Eye (tissue), 1 donor: ENCODE measurements around the gene RABL2B.

Experiments
- DNase-seq: peaks from one replicate; pipeline ENCODE4 v3.0.0-alpha.2; 2015

The RABL2B gene

GRCh38 chr22:50722048-50722701 is 61.3 kb downstream of the RABL2B start:
- no peak for DNase-seq

DNA sequence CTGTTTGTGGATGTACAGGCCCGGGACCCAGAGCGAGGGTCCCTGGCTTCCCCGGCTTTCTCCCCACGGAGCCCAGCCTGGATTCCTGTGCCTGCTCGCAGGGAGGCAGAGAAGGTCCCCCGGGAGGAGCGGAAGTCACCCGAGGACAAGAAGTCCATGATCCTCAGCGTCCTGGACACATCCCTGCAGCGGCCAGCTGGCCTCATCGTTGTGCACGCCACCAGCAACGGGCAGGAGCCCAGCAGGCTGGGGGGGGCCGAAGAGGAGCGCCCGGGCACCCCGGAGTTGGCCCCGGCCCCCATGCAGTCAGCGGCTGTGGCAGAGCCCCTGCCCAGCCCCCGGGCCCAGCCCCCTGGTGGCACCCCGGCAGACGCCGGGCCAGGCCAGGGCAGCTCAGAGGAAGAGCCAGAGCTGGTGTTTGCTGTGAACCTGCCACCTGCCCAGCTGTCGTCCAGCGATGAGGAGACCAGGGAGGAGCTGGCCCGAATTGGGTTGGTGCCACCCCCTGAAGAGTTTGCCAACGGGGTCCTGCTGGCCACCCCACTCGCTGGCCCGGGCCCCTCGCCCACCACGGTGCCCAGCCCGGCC is 62.1 kb downstream of the RABL2B start:
- DNase-seq = no peak

- DNase-seq = peak; percentile 29
These were observed 62.9 kb downstream of the RABL2B start for GRCh38 chr22:50720301-50721256.

- DNase-seq = no peak
These were observed 63.6 kb downstream of the RABL2B start for GRCh38 chr22:50719814-50720300.

DNA sequence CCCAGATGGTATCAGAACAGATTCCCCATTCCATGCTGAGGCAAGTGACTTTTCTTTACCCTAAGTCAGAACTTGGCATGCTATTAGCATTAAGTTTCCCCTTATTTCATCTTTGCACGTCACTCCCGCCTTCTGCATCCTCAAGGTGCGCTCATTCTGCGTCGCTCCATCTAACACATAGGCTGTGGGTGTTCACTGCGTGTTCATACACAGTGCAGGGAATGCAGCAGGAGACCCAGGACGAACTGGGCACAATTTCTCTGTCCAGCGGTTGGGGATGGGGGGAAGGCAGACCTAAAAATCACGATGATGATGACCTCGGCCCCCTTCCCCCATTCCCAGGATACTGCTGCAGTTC is 65.1 kb downstream of the RABL2B start:
- no peak for DNase-seq

DNA sequence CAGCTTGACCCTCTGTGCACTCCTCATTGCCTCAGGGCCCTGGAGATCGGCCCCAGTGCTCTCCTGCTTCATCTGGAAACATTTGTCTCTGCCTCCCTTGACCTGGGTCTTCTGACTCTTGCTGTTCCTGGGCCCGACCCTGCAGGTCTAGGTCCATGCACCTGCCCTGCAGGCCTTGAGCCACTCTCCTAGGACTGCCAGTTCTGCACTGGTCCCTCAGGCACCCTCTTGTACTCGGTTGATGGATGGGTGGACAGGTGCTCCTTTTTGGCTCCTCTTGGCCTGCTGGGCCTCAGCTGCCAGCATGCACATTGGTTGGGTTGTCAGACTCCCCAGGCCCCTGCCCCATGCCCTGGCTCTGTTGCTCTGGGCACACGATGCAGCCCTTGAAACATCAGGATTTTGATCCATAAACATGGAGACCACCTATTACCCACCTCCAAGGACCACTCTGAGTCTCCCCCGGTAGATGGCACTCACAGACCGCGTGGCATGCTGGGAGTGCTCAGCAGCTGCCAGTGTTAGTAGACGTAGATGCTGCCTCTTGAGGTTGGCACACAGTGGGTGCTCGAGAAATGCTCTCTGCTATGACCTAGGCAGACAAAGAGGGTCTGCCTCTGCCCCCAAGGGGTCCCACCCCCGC is 65.6 kb downstream of the RABL2B start:
- no peak for DNase-seq
